GM23248 (cell line): ENCODE measurements around the gene DTWD2.

Source experiments
- EZH2 ChIP-seq: fragments of 200-600 bp; sonication (generic); IDR thresholded peaks from 2 replicates; pipeline ENCODE4 v1.6.1; 2018; ENCODE audit warnings: antibody characterized with exemption, mild to moderate bottlenecking; ENCODE audit not compliant: insufficient read depth, poor library complexity, severe bottlenecking
- EZH2phosphoT487 ChIP-seq: fragments of 200-600 bp; sonication (generic); IDR thresholded peaks from 2 replicates; pipeline ENCODE4 v1.6.1; 2018; ENCODE audit warnings: antibody characterized with exemption, moderate library complexity, mild to moderate bottlenecking, low read depth; ENCODE audit not compliant: insufficient read depth

DNA sequence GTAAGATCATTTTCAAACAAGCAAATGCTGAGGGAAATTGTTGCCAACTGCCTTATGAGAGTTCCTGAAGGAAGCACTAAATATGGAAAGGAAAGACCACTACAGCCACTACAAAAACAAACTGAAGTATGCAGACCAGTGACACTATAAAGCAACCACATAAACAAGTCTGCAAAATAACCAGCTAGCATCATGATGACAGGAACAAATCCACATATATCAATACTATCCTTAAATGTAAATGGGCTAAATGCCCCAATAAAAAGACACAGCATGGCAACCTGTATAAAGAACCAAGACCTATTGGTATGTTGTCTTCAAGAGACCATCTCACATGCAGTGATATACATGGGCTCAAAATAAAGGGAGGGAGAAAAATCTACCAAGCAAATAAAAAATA is 113.2 kb downstream of the DTWD2 start:
- no peak for TF ChIP-seq EZH2phosphoT487
- no peak for TF ChIP-seq EZH2
